Vagina (tissue), 2 donors: Measurements from ENCODE around the gene ARL3. TPM values are rescaled to one million over a fixed set of nuclear protein-coding genes. Genes with fewer than 3 reads are reported as not detected.
A peak's percentile ranks its signal among the peaks of the same experiment; 100 is the strongest.

Experiments used
- DNase-seq, 2 donors: peaks; one replicate each; pipeline ENCODE4 v3.0.0-alpha.2; 2017; ENCODE audit errors: extremely low spot score in 2 of 2
- H3K27ac ChIP-seq: fragments of 200-600 bp; sonication (generic); one replicate; pipeline ENCODE4 v1.5.1; 2019
- H3K27me3 ChIP-seq: fragments of 200-600 bp; sonication (generic); one replicate; pipeline ENCODE4 v1.5.1; 2019
- H3K36me3 ChIP-seq, 2 donors: fragments of 200-600 bp; sonication (generic); one replicate each; pipeline ENCODE4 v1.5.1; 2017 to 2019
- H3K4me1 ChIP-seq: fragments of 200-600 bp; sonication (generic); one replicate; pipeline ENCODE4 v1.5.1; 2019
- H3K4me3 ChIP-seq, 2 donors: fragments of 200-600 bp; sonication (generic); 1 replicate in 1 of 2; 2 replicates in 1 of 2; pipeline ENCODE4 v1.5.1; 2016 to 2019
- H3K9me3 ChIP-seq: fragments of 200-600 bp; sonication (generic); one replicate; pipeline ENCODE4 v1.5.1; 2019
- CTCF ChIP-seq, 3 experiments: fragments of 450-650 bp in 2 of 3; fragments of 200-600 bp in 1 of 3; sonication (generic) in 1 of 3; IDR thresholded peaks; one replicate each; pipeline ENCODE4 v1.5.1; 2017 to 2019; ENCODE audit warnings: antibody characterized with exemption in 3 of 3, mild to moderate bottlenecking in 2 of 3, moderate library complexity in 2 of 3
- POLR2A ChIP-seq, 2 donors: fragments of 450-650 bp; IDR thresholded peaks; one replicate each; pipeline ENCODE4 v1.6.1; 2017; ENCODE audit warnings: antibody characterized with exemption in 2 of 2, mild to moderate bottlenecking in 2 of 2, moderate library complexity in 2 of 2
- POLR2AphosphoS5 ChIP-seq, 2 donors: sonication (generic); formaldehyde crosslinking; IDR thresholded peaks; one replicate each; pipeline ENCODE4 v1.9.0; 2017; ENCODE audit warnings: antibody characterized with exemption in 2 of 2, mild to moderate bottlenecking in 2 of 2, low read depth in 1 of 2; ENCODE audit not compliant: insufficient read depth in 1 of 2
- intact Hi-C: fragments of 100-400 bp; cut with DNase I; formaldehyde crosslinking; loops from one replicate; pipeline ENCODE4 v1.15.1; 2023
- total RNA-seq: library from RNA; depleted of rRNA; stranded (reverse); fragments of >200 nt; gene quantifications from one replicate; pipeline ENCODE4 v1.2.3, GENCODE V29; 2016

ARL3 gene
- total RNA-seq, 1 donor from 2014 or later, result 7.4 TPM

DNA sequence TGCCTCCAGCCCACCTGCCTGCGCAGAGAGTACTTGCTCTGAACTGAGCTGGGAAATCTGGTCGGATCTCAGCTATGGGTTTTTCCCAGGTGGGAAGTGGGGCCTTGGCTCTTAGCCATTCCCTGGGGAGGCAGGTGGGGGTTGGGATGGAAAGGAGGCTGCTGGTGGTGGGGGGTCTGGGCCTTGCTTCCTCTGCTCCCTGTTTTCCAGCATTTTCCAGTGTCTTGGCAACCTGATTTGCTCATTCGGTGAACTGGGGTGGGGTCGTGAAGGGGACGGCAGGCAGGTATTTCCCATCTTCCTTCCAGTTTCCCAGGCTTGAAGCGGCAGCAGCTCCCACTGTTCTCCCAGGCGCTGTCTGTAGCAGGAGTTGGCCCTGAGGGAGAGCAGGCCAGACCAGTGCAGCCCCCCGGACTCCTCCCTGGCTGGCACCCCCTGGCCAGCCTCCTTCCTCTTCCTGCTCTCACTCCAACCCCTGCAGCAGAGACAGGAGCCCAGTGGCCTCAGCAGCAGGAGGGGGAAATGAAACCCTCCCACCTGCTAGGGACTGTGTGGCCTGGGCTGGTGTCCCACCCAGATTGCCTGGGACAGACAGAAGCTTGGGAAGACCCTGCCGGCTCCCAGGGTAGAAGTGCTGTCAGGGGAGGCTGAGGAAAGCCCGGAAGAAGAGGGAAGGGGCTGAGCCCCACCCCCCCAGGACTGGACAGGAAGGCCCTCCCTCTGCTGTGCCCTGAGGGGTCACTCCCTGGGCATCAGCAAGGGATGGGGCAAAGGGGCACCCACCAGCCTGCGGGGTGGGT, 63.3 kb downstream of the ARL3 start:
- Histone ChIP-seq H3K4me1 (peaks cover 80% of the 10 kb centered on the region), H3K36me3 (peaks cover 0 to 19% of the 10 kb centered on the region in 2 donors), H3K27ac (peak overlapping the region; percentile 99), H3K27me3 (no peaks in the 10 kb centered on the region), H3K4me3 (no peak overlapping the region), H3K9me3 (no peaks in the 10 kb centered on the region)
- no peak for DNase-seq
- TF ChIP-seq POLR2AphosphoS5 (IDR thresholded peaks at IDR 0.05; ENCODE audit: insufficient read depth in 1 of 2, low read depth in 1 of 2) (no peak), POLR2A (IDR thresholded peaks at IDR 0.05) (no peak), CTCF (IDR thresholded peaks at IDR 0.05) (no peak)
- intact Hi-C loops, result no loop called here

DNA sequence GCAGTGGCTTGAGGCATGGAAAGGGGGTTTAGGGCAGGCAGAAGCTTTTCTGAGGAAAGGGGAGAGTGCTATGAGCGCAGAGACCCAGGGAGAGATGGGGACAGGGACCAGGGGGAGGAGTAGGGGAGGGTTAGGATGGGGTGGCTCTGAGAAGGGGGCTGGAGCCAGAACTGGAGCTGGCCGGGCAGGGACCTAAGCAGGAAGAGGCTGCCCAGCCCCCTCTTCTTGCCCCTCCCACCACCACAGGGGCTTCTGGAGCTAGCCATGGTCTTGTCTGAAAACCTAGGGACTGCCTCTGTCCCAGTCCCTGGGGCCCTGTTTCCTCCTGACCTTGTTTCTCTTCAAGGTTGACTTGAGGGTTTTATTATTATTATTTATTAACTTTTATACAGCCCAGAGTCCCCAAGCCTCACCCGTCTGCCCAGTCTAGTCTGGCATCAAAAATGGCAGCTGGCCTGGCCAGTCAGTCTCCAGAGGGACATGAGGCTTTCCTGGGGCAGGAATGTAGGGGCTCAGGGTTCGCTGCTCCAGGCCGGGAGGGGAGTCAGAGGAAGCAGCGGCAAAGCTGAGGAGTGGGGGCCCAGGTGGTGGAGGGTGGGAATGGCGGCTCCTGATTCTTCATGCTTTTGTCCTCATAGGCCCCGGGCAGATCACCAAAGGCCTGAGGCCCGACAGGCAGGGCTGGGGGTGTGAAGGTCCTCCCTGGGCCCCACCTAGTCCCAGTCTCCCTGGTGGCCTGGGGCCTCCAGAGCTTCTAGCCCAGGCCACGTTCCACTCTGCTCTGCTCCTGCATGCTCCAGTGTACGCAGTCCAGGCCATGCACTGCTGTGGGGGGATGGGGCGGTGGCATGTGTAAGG, 64.2 kb downstream of the ARL3 start:
- Histone ChIP-seq H3K4me3 (peak overlapping the region; percentile 72 to 98), H3K4me1 (peaks cover 80% of the 10 kb centered on the region), H3K9me3 (no peaks in the 10 kb centered on the region), H3K27me3 (no peaks in the 10 kb centered on the region), H3K27ac (peak overlapping the region; percentile 99), H3K36me3 (peaks cover 0 to 11% of the 10 kb centered on the region in 2 donors)
- no peak for TF ChIP-seq CTCF (IDR thresholded peaks at IDR 0.05)
- no peak for DNase-seq
- intact Hi-C loops, result loop anchor here (10.0 kb wide), 1 partner anchor 165 kb away; no protein-coding TSS in a partner anchor

- intact Hi-C loops, result loop anchor here (10.0 kb wide), 1 partner anchor 166 kb away; no protein-coding TSS in a partner anchor
- no peak for DNase-seq
- no peaks in the 10 kb centered on the region for H3K27me3 ChIP-seq
- H3K4me3 ChIP-seq, result peak overlapping the region; percentile 72 to 98
- no peaks in the 10 kb centered on the region for H3K9me3 ChIP-seq
- TF ChIP-seq CTCF (IDR thresholded peaks at IDR 0.05) (no peak), POLR2AphosphoS5 (IDR thresholded peaks at IDR 0.05; ENCODE audit: insufficient read depth in 1 of 2, low read depth in 1 of 2) (no peak), POLR2A (IDR thresholded peaks at IDR 0.05) (no peak)
- peak overlapping the region; percentile 99 for H3K27ac ChIP-seq
- peaks cover 77% of the 10 kb centered on the region for H3K4me1 ChIP-seq
- H3K36me3 ChIP-seq, result peaks cover 0 to 5% of the 10 kb centered on the region in 2 donors
Observed at GRCh38 chr10:102648889-102649796, 65.1 kb downstream of the ARL3 start.

DNA sequence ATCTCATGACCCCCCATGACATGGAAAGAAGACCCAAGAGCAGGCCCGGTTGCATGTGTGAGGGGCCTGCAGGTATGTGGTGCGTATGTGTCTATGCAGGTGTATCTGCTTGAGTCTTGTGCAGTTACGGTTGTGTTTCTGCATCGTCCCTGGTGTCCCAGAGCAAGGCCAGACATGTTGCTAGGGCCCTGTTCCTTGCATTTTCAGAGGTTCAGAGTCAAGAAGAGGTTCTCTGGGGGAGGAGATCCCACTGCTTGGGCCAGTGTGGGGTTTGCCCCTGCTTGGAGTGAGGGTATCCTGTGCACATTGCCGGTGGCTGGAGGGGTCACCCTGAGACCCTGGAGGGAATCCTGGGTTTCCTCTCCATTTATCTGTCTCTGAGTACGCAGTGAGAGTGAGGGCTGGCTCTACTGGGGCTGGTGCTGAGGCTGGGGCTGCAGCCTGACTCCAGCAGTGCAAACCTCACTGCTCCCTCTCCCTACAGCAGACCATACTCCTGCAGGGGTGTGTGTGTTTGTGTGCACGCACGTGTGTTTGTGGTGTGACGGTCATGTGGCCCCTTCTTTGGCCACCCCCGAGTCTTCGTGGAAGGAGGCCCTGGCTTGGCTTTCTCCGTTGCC, 65.8 kb downstream of the ARL3 start:
- TF ChIP-seq POLR2AphosphoS5 (IDR thresholded peaks at IDR 0.05; ENCODE audit: insufficient read depth in 1 of 2, low read depth in 1 of 2) (no peak), CTCF (IDR thresholded peaks at IDR 0.05) (no peak), POLR2A (IDR thresholded peaks at IDR 0.05) (no peak)
- DNase-seq, result no peak
- H3K27me3 ChIP-seq, result no peaks in the 10 kb centered on the region
- intact Hi-C loops, result loop anchor here (10.0 kb wide), 1 partner anchor 166 kb away; no protein-coding TSS in a partner anchor
- peak overlapping the region; percentile 72 to 98 for H3K4me3 ChIP-seq
- no peaks in the 10 kb centered on the region for H3K9me3 ChIP-seq
- peak overlapping the region; percentile 99 for H3K27ac ChIP-seq
- peaks cover 71% of the 10 kb centered on the region for H3K4me1 ChIP-seq
- H3K36me3 ChIP-seq, result peaks cover 0 to 5% of the 10 kb centered on the region in 2 donors
